DND-41 (cell line): ENCODE results near the gene PCDHGC5.

Source experiments
- EZH2 ChIP-seq: IDR thresholded peaks from 3 replicates; pipeline ENCODE4 v1.6.1; 2012; ENCODE audit warnings: borderline replicate concordance, low read depth, mild to moderate bottlenecking, moderate library complexity, low read length, inconsistent platforms; ENCODE audit not compliant: severe bottlenecking
- TF ChIP-seq, protein P1 (sequence below): IDR thresholded peaks from 2 replicates; pipeline ENCODE4 v1.5.1; 2012; ENCODE audit warnings: borderline replicate concordance, low read length, moderate library complexity, mild to moderate bottlenecking; ENCODE audit not compliant: poor library complexity, severe bottlenecking; ENCODE audit errors: extremely low read depth

DNA sequence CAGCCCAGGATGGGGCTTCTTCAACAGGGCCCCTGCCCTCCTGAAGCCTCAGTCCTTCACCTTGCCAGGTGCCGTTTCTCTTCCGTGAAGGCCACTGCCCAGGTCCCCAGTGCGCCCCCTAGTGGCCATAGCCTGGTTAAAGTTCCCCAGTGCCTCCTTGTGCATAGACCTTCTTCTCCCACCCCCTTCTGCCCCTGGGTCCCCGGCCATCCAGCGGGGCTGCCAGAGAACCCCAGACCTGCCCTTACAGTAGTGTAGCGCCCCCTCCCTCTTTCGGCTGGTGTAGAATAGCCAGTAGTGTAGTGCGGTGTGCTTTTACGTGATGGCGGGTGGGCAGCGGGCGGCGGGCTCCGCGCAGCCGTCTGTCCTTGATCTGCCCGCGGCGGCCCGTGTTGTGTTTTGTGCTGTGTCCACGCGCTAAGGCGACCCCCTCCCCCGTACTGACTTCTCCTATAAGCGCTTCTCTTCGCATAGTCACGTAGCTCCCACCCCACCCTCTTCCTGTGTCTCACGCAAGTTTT lies 23.6 kb downstream of the PCDHGC5 start:
- TF ChIP-seq, protein P1, sequence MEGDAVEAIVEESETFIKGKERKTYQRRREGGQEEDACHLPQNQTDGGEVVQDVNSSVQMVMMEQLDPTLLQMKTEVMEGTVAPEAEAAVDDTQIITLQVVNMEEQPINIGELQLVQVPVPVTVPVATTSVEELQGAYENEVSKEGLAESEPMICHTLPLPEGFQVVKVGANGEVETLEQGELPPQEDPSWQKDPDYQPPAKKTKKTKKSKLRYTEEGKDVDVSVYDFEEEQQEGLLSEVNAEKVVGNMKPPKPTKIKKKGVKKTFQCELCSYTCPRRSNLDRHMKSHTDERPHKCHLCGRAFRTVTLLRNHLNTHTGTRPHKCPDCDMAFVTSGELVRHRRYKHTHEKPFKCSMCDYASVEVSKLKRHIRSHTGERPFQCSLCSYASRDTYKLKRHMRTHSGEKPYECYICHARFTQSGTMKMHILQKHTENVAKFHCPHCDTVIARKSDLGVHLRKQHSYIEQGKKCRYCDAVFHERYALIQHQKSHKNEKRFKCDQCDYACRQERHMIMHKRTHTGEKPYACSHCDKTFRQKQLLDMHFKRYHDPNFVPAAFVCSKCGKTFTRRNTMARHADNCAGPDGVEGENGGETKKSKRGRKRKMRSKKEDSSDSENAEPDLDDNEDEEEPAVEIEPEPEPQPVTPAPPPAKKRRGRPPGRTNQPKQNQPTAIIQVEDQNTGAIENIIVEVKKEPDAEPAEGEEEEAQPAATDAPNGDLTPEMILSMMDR = peak; percentile 81
- TF ChIP-seq EZH2 = no peak
